Measurements from ENCODE around the gene ELOVL7. TPM values are rescaled to one million over a fixed set of nuclear protein-coding genes. Genes with fewer than 3 reads are reported as not detected.

The ELOVL7 gene
- total and polyA plus RNA-seq, 2 donors (not counting 3 experiments of a cell fraction or from before 2014, with no cell fraction given) = 0.01 to 0.09 TPM

- Histone ChIP-seq H3K9me3 (replicated peaks; ENCODE audit: control insufficient read depth, insufficient read depth, low read length) (no peaks in the 10 kb centered on the region), H4K20me1 (replicated peaks; ENCODE audit: control insufficient read depth, extremely low read depth, insufficient read depth, low read length) (no peaks in the 10 kb centered on the region), H3K27ac (ENCODE audit: insufficient read depth, low read depth, low read length) (no peak overlapping the region), H2AFZ (ENCODE audit: low read depth, low read length) (no peak overlapping the region), H3K4me3 (replicated peaks in 1 of 3; ENCODE audit: insufficient read depth in 1 of 3, low read depth in 1 of 3, low read length in 3 of 3) (no peak overlapping the region), H3K27me3 (ENCODE audit: control insufficient read depth in 2 of 2, insufficient read depth in 2 of 2, low read length in 2 of 2) (peaks cover 8 to 10% of the 10 kb centered on the region in 2 experiments), H3K4me1 (ENCODE audit: control insufficient read depth, extremely low read depth, insufficient read depth, low read length) (no peaks in the 10 kb centered on the region), H3K79me2 (ENCODE audit: control insufficient read depth, insufficient read depth, low read length) (no peaks in the 10 kb centered on the region), H3K4me2 (ENCODE audit: insufficient read depth, low read length) (no peak overlapping the region), H3K36me3 (ENCODE audit: control insufficient read depth in 2 of 2, extremely low read depth in 1 of 2, insufficient read depth in 2 of 2, low read length in 2 of 2) (no peaks in the 10 kb centered on the region), H3K9me1 (replicated peaks; ENCODE audit: control insufficient read depth, extremely low read depth, insufficient read depth, low read length) (no peaks in the 10 kb centered on the region), H3K9ac (replicated peaks; ENCODE audit: extremely low read depth, insufficient read depth, low read length) (no peak overlapping the region)
- DNase-seq (ENCODE audit: low read depth, low spot score) = no peak
- ChIA-PET CTCF (no interaction called here), POLR2A (no interaction called here)
- dilution Hi-C loops (cut with MboI; ENCODE audit: extremely low pct_ligation_motif_present, low sequenced_read_pairs) (no loop called here), intact Hi-C loops (cut with micrococcal nuclease) (no loop called here)
- FAIRE-seq = no peak
- BruUV-seq (replicated peaks) = no TSS peak
- TF ChIP-seq MYC (IDR thresholded peaks at IDR 0.05; ENCODE audit: low read depth, low read length) (no peak), CTCF (IDR thresholded peaks at IDR 0.05; ENCODE audit: extremely low read depth in 1 of 2, insufficient read depth in 1 of 2, low read depth in 1 of 2, low read length in 2 of 2) (no peak), GATA2 (IDR thresholded peaks at IDR 0.05; ENCODE audit: insufficient read depth, insufficient read length, low read depth, low read length) (no peak), JUN (IDR thresholded peaks at IDR 0.05; ENCODE audit: borderline replicate concordance, insufficient read depth, insufficient read length, low read depth) (no peak), POLR2AphosphoS5 (IDR thresholded peaks at IDR 0.05; ENCODE audit: insufficient read depth, low read depth, low read length) (no peak)
These were observed 16.9 kb downstream of the ELOVL7 start for GRCh38 chr5:60827201-60827600.

GRCh38 chr5:60826653-60827052 is 17.4 kb downstream of the ELOVL7 start:
- Histone ChIP-seq H4K20me1 (replicated peaks; ENCODE audit: control insufficient read depth, extremely low read depth, insufficient read depth, low read length) (no peaks in the 10 kb centered on the region), H2AFZ (ENCODE audit: low read depth, low read length) (no peak overlapping the region), H3K9ac (replicated peaks; ENCODE audit: extremely low read depth, insufficient read depth, low read length) (no peak overlapping the region), H3K27ac (ENCODE audit: insufficient read depth, low read depth, low read length) (no peak overlapping the region), H3K4me1 (ENCODE audit: control insufficient read depth, extremely low read depth, insufficient read depth, low read length) (no peaks in the 10 kb centered on the region), H3K4me2 (ENCODE audit: insufficient read depth, low read length) (no peak overlapping the region), H3K9me1 (replicated peaks; ENCODE audit: control insufficient read depth, extremely low read depth, insufficient read depth, low read length) (no peaks in the 10 kb centered on the region), H3K36me3 (ENCODE audit: control insufficient read depth in 2 of 2, extremely low read depth in 1 of 2, insufficient read depth in 2 of 2, low read length in 2 of 2) (no peaks in the 10 kb centered on the region), H3K79me2 (ENCODE audit: control insufficient read depth, insufficient read depth, low read length) (no peaks in the 10 kb centered on the region), H3K4me3 (replicated peaks in 1 of 3; ENCODE audit: insufficient read depth in 1 of 3, low read depth in 1 of 3, low read length in 3 of 3) (no peak overlapping the region), H3K9me3 (replicated peaks; ENCODE audit: control insufficient read depth, insufficient read depth, low read length) (no peaks in the 10 kb centered on the region), H3K27me3 (ENCODE audit: control insufficient read depth in 2 of 2, insufficient read depth in 2 of 2, low read length in 2 of 2) (peaks cover 8 to 10% of the 10 kb centered on the region in 2 experiments)
- TF ChIP-seq POLR2A (IDR thresholded peaks at IDR 0.05; ENCODE audit: low read depth, low read length) (no peak), EZH2 (IDR thresholded peaks at IDR 0.05; ENCODE audit: borderline replicate concordance, low read depth, low read length, severe bottlenecking) (no peak), CTCF (IDR thresholded peaks at IDR 0.05; ENCODE audit: extremely low read depth in 1 of 2, insufficient read depth in 1 of 2, low read depth in 1 of 2, low read length in 2 of 2) (no peak), JUN (IDR thresholded peaks at IDR 0.05; ENCODE audit: borderline replicate concordance, insufficient read depth, insufficient read length, low read depth) (no peak), GATA2 (IDR thresholded peaks at IDR 0.05; ENCODE audit: insufficient read depth, insufficient read length, low read depth, low read length) (no peak), POLR2AphosphoS5 (IDR thresholded peaks at IDR 0.05; ENCODE audit: insufficient read depth, low read depth, low read length) (no peak), MAX (IDR thresholded peaks at IDR 0.05; ENCODE audit: insufficient read depth, insufficient read length) (no peak), MYC (IDR thresholded peaks at IDR 0.05; ENCODE audit: low read depth, low read length) (no peak), FOS (IDR thresholded peaks at IDR 0.05; ENCODE audit: borderline replicate concordance, insufficient read depth, low read length) (no peak)
- dilution Hi-C loops (cut with MboI; ENCODE audit: extremely low pct_ligation_motif_present, low sequenced_read_pairs) = no loop called here
- intact Hi-C loops (cut with micrococcal nuclease) = no loop called here
- DNase-seq (ENCODE audit: low read depth, low spot score) (no peak), FAIRE-seq (no peak)
- ChIA-PET POLR2A (no interaction called here), CTCF (no interaction called here)
- no TSS peak for BruUV-seq (replicated peaks)
